PC-3 (cell line): ENCODE results near the gene IFITM10.

ENCODE experiments used
- CTCF ChIP-seq: fragments of 300-600 bp; sonication (generic); conservative IDR thresholded peaks from 2 replicates; pipeline ENCODE4 v1.5.1; 2017; ENCODE audit warnings: antibody characterized with exemption, low read depth, mild to moderate bottlenecking, low read length
- EZH2 ChIP-seq: fragments of 300-600 bp; sonication (generic); IDR thresholded peaks from one replicate; pipeline ENCODE4 v1.6.1; 2017; ENCODE audit warnings: antibody characterized with exemption, mild to moderate bottlenecking, low read length; ENCODE audit not compliant: unreplicated experiment

DNA sequence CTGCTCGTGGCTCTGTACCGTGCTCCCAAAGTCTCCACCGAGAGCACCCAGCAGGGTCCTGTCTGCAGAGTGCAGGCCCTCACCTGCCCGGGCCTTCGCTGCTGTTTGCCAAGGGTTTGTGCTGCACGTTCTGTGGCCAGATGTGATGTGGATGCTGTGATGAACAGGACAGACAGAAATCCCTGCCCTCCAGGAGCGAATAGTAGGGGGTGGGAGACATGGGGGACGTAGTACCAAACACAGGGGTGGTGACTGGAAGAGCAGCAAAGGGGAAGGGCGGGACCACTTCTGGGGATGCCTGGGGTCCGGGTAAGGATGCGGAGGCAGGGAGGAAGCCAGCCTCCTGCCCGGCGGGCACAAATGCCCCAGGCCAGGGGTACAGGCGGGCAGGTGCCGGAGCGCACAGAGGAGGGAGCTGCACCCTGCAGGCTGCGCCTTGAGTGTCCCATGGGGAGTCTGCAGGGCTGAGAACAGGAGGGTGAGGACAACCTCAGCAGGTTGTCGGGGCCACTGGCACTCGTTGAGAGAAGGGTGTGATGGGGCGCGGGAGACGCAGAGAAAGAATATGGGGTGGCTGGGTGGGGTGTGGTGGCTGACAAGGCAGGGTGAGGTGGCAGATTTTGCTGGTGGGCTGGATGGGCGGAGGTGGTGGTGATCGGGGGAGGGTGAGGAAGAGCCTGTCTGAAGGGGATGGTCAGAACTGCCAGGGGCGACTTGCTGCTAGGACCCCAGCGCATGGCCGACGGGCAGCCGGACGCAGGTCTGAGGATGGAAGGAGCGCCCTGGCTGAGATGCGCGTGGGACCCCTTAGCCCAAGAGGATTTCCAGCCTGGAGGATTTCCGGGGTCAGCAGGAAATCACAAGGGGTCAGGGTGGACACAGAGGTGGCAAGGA, 29.7 kb upstream of the IFITM10 start:
- no peak for TF ChIP-seq CTCF
- TF ChIP-seq EZH2, result no peak
